ENCODE measurements around the gene RNF157. TPM values are rescaled to one million over a fixed set of nuclear protein-coding genes. Genes with fewer than 3 reads are reported as not detected.

RNF157 gene
- total RNA-seq, 2 donors from 2014 or later, result 9.6 to 11.2 TPM

GRCh38 chr17:76111956-76112355 is 128.3 kb downstream of the RNF157 start:
- no peaks in the 10 kb centered on the region for H3K9me3 Mint-ChIP-seq
- no peak overlapping the region for H3K27ac Mint-ChIP-seq
- Histone ChIP-seq H3K27me3 (ENCODE audit: control insufficient read depth, insufficient read depth, low read length, poor library complexity, severe bottlenecking) (no peaks in the 10 kb centered on the region), H3K9me3 (ENCODE audit: control insufficient read depth, low read length) (no peaks in the 10 kb centered on the region), H3K4me3 (ENCODE audit: low read length) (no peak overlapping the region), H3K4me1 (ENCODE audit: control insufficient read depth, insufficient read depth, low read length) (no peaks in the 10 kb centered on the region), H3K9ac (ENCODE audit: extremely low read depth, low read length, poor library complexity, severe bottlenecking) (no peak overlapping the region), H3K27ac (ENCODE audit: low read depth, low read length) (no peak overlapping the region), H3K36me3 (ENCODE audit: control insufficient read depth, insufficient read depth, low read length) (no peaks in the 10 kb centered on the region)
- no peak for TF ChIP-seq CTCF (conservative IDR thresholded peaks at IDR 0.05)
- H3K4me1 Mint-ChIP-seq, result no peaks in the 10 kb centered on the region
- peaks cover 3% of the 10 kb centered on the region for H3K27me3 Mint-ChIP-seq (ENCODE audit: insufficient read depth)
- H3K4me3 Mint-ChIP-seq, result no peak overlapping the region
- DNase-seq, result no peak
- H3K36me3 Mint-ChIP-seq (ENCODE audit: low read depth), result no peaks in the 10 kb centered on the region
- 98 to 100% methylated on average over 2 of the region's 2 CpGs for WGBS, 2 experiments (ENCODE audit: insufficient coverage in 1 of 2, insufficient read length in 1 of 2)

- no peak for DNase-seq
- Mint-ChIP-seq H3K27me3 (ENCODE audit: insufficient read depth) (peaks cover 3% of the 10 kb centered on the region), H3K9me3 (peaks cover 3% of the 10 kb centered on the region), H3K36me3 (ENCODE audit: low read depth) (peaks cover 4% of the 10 kb centered on the region), H3K4me1 (peaks cover 15% of the 10 kb centered on the region), H3K4me3 (no peak overlapping the region), H3K27ac (no peak overlapping the region)
- H3K27ac ChIP-seq (ENCODE audit: low read depth, low read length), result no peak overlapping the region
- 93% methylated on average over 5 of the region's 6 CpGs; no CpG with 5 or more reads in 1 of the 2 experiments for WGBS, 2 experiments (ENCODE audit: insufficient coverage in 1 of 2, insufficient read length in 1 of 2)
- H3K36me3 ChIP-seq (ENCODE audit: control insufficient read depth, insufficient read depth, low read length), result no peaks in the 10 kb centered on the region
- H3K9me3 ChIP-seq (ENCODE audit: control insufficient read depth, low read length), result no peaks in the 10 kb centered on the region
- H3K4me3 ChIP-seq (ENCODE audit: low read length), result no peak overlapping the region
- no peak overlapping the region for H3K9ac ChIP-seq (ENCODE audit: extremely low read depth, low read length, poor library complexity, severe bottlenecking)
- TF ChIP-seq CTCF (conservative IDR thresholded peaks at IDR 0.05), result peak; percentile 46
- H3K27me3 ChIP-seq (ENCODE audit: control insufficient read depth, insufficient read depth, low read length, poor library complexity, severe bottlenecking), result no peaks in the 10 kb centered on the region
- H3K4me1 ChIP-seq (ENCODE audit: control insufficient read depth, insufficient read depth, low read length), result peaks cover 6% of the 10 kb centered on the region
Observed at GRCh38 chr17:76107509-76107908, 132.8 kb downstream of the RNF157 start.

- peaks cover 6% of the 10 kb centered on the region for H3K36me3 Mint-ChIP-seq (ENCODE audit: low read depth)
- no peak overlapping the region for H3K4me3 Mint-ChIP-seq
- no peak overlapping the region for H3K27ac Mint-ChIP-seq
- no peaks in the 10 kb centered on the region for H3K27me3 ChIP-seq (ENCODE audit: control insufficient read depth, insufficient read depth, low read length, poor library complexity, severe bottlenecking)
- 92 to 100% methylated on average over 1 to 2 of the region's 3 CpGs for WGBS, 2 experiments (ENCODE audit: insufficient coverage in 1 of 2, insufficient read length in 1 of 2)
- TF ChIP-seq CTCF (conservative IDR thresholded peaks at IDR 0.05), result no peak
- no peak for DNase-seq
- H3K4me1 ChIP-seq (ENCODE audit: control insufficient read depth, insufficient read depth, low read length), result peaks cover 6% of the 10 kb centered on the region
- H3K9me3 ChIP-seq (ENCODE audit: control insufficient read depth, low read length), result no peaks in the 10 kb centered on the region
- H3K36me3 ChIP-seq (ENCODE audit: control insufficient read depth, insufficient read depth, low read length), result peaks cover 7% of the 10 kb centered on the region
- no peak overlapping the region for H3K27ac ChIP-seq (ENCODE audit: low read depth, low read length)
- H3K9ac ChIP-seq (ENCODE audit: extremely low read depth, low read length, poor library complexity, severe bottlenecking), result no peak overlapping the region
- peak overlapping the region; percentile 26 for H3K4me3 ChIP-seq (ENCODE audit: low read length)
- H3K4me1 Mint-ChIP-seq, result peaks cover 15% of the 10 kb centered on the region
- peaks cover 3% of the 10 kb centered on the region for H3K9me3 Mint-ChIP-seq
- H3K27me3 Mint-ChIP-seq (ENCODE audit: insufficient read depth), result no peaks in the 10 kb centered on the region
Observed at GRCh38 chr17:76106703-76107102, 133.6 kb downstream of the RNF157 start.

Data from endodermal cell (in vitro differentiated cells).